ENCODE data around the gene YWHAQ.
"Not testable (repeated sequence)": the region's sequence is repeated elsewhere in the genome, so short reads cannot be mapped to it uniquely, and the experiment has no call there.

The YWHAQ gene

DNA sequence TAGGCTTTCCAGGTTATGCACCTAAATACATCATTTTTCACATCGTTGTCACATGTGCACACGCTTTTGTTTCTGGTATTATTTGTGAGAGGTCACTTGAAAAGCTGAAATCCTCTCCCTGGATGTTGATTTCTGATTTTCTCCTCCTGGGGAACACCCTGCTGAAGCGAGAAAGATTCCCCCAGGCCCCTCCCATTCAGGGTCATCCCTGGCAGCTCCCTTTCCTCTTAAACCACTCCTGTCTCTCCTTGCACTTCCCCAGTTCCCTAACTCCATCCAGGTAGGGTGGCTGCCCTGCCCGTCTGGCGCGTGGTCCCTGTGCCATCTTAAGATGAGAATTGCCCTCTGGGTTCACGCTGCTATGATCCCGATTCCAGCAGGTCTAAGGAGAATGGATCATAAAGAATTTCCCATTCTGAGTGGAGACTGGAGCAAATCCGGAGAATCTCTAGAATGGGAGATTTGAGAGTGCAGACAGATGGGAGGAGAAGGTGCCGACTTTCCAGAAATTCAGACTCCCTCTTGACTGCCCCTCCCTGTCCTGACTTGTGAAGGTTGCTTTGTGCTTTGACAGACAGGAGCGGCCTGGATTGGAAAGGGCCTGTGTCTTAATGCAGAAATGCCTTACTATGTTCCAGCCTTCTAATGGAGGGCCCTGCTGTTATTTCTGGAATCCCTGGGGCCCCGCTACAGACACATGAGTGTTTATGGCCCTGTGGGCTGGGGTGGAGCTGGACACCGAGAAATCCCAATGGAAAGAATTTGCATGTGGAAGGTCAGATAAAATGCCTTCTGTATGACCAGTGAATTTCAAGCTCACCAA, 1.3 kb upstream of the YWHAQ start:
- no peak for DNase-seq (ENCODE audit: low read depth)

DNA sequence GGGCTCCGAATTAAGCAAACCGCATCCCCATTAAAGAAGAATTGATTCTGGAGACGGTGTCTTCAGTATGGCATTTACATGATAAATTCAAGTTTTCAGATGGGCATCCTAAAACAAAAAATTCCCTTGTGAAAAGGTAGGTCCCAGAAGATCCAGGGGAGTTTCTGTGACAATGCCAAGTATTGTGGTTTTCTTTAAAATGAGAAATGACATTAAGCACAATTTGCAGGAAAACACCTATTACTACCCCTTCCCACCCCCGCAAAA, 689 bp upstream of the YWHAQ start:
- no peak for DNase-seq (ENCODE audit: low read depth)

- DNase-seq (ENCODE audit: low read depth): peak; percentile 39
These were observed 571 bp downstream of the YWHAQ start for GRCh38 chr2:9630117-9630735.

GRCh38 chr2:9629222-9630116, 1.3 kb downstream of the YWHAQ start:
- no peak for DNase-seq (ENCODE audit: low read depth)

GRCh38 chr2:9627310-9627709, 3.5 kb downstream of the YWHAQ start:
- peak; percentile 53 for DNase-seq (ENCODE audit: low read depth)

GRCh38 chr2:9623151-9623550, 7.6 kb downstream of the YWHAQ start:
- DNase-seq (ENCODE audit: low read depth): no peak

- not testable (repeated sequence) for DNase-seq (ENCODE audit: low read depth)
These were observed 9.1 kb downstream of the YWHAQ start for GRCh38 chr2:9621655-9622054.

- DNase-seq (ENCODE audit: low read depth): no peak
These were observed 12.4 kb downstream of the YWHAQ start for GRCh38 chr2:9618410-9618809.

DNA sequence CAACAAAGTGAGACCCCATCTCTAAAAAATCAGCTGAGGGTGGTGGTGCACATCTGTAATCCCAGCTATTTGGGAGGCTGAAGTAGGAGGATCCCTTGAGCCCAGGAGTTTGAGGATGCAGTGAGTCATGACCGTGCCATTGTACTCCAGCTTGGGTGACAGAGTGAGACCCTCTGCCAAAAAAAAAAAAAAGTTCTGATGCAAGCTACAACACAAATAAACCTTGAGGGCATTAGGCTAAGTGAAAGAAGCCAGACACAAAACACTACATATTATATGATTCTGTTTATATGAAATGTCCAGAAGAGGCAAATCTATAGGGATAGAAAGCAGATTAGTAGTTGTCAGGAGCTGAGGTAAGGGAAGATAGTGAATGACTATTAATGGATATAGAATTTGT, 13.0 kb downstream of the YWHAQ start:
- DNase-seq (ENCODE audit: low read depth): no peak

DNA sequence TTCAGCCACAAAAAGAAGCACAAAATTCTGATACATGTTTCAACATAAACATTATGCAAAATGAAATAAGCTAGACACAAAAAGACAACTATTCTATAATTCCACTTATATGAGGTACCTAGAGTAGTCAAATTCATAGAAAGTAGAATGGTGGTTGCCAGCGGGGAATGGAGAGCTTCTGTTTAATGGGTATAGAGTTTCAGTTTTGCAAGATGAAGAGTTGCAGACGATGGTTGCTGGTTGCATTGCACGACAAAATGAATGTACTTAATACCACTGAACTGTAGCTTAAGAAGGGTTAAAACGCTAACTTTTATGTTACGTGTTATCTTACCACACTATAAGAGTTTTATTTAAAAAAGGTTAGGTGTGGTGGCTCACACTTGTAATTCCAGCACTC, 13.5 kb downstream of the YWHAQ start:
- DNase-seq (ENCODE audit: low read depth): no peak

GRCh38 chr2:9614562-9614961, 16.2 kb downstream of the YWHAQ start:
- DNase-seq (ENCODE audit: low read depth): no peak

DNA sequence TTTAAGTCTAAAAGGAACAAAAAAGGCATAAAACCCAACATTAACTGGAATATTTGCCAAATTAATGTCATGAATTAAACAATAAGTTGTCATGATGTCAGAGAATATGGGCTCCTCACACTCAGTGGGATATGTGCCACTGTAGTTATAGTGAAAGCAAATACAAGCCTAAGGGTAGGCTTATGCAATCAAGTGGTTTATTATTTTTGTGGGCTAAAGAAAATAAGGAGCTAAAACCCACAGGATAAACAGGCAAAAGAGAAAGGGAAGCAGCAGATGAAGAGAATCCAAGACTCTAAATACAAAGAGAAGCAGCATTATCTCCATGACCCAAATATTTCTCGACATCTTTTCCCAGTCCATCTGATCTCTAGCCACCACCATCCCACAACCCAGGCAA, 17.5 kb downstream of the YWHAQ start:
- no peak for DNase-seq (ENCODE audit: low read depth)

- DNase-seq (ENCODE audit: low read depth): not testable (repeated sequence)
These were observed 19.3 kb downstream of the YWHAQ start for GRCh38 chr2:9611549-9611912.

DNA sequence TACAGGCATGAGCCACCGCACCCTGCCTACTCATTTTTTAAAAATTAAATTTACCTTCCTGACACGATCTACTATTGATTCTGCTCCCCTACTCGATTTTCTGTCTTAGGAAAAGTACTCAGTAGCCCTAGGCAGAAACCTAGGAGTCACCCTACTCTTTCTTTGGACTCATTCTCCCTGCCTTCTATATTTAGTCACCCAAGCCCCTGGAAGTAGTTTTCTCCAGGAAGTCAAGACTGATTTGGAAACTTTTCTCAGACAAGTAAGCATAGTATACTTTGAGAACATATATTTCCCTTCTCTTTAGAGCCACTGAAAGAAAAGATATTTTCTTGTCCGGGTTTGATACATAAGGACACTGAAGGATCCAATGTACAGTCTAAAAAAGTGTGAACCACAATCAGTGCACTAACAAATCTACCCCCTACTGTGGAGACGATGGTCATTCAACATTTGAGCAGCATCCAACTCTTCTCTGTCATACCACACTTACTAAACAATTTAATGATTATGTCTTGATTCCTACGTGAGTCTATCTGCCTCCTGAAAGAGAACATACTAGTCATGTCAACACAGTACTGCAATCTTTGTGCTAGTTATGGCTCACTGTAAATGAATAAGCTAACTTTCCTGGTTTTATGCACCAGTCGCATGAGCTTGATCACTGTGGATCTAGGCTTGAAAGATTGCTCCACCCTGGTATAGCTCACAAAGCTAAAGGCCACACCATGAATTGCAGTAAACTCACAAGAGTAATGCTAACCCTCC, 19.8 kb downstream of the YWHAQ start:
- DNase-seq (ENCODE audit: low read depth): no peak

DNA sequence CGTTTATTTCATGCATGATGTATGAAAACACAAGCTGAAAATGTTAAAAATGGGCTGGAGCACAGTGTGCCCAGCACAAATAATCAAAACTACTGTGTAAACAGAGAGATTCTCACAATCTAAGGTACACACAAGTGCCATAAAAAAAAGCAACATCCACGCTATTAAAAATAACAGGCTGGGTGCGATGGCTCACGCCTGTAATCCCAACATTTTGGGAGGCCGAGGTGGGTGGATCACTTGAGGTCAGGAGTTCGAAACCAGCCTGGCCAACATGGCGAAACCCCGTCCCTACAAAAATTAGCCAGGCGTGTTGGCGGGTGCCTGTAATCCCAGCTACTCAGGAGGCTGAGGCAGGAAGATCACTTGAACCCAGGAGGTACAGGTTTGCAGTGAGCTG, 22.3 kb downstream of the YWHAQ start:
- not testable (repeated sequence) for DNase-seq (ENCODE audit: low read depth)

DNA sequence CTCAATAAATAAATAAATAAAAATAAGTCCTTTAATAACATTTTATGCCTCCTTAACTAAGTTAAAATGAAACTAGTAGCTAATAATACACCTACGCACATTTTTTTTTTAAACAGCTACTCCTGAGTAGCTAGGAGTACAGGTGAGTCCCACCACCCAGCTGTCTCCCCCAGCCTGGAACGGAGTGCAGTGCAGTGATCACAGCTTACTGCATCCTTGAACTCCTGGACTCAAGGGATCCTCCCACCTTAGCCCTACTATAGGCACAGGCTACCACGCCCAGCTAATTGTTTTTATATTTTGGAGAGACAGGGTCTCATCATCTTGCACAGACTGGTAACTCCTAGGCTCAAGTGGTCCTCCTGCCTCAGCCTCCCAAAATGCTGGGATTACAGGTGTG, 28.4 kb downstream of the YWHAQ start:
- DNase-seq (ENCODE audit: low read depth): no peak

DNA sequence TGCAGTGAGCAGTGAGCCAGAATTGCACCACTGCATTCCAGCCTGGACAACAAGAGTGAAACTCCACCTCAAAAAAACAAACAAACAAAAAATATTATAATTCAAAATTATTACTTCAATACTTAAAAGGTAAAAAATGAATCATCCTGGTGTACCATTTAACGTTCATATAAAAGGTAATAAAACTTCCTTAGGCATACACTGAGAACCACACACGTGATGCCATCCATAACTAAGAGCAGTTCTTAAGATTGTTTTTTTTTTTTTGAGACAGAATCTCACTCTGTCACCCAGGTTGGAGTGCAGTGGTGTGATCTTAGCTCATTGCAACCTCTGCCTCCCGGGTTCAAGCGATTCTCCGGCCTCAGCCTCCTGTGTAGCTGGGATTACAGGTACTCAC, 29.4 kb downstream of the YWHAQ start:
- DNase-seq (ENCODE audit: low read depth): no peak

- no peak for DNase-seq (ENCODE audit: low read depth)
These were observed 31.4 kb downstream of the YWHAQ start for GRCh38 chr2:9599430-9599829.

- no peak for DNase-seq (ENCODE audit: low read depth)
These were observed 34.0 kb downstream of the YWHAQ start for GRCh38 chr2:9596621-9597311.

DNA sequence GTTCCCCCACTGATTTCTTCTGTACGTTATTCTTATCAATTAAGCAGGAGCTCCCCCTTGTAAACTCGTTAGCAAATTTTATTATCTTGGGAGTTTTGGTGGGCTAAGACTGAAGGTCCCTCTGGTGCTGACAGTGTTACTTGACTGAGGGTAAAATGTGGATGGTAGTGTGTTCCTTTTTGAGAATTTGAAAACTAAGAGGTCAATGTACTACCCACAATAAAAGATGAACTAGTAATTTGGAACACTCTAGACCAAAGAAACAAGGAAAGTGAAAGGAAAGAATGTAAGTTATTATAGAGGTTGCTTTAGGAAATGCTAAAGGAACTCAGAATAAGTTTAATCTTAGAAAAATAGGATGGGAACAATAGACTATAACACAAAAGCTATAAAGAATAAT, 35.1 kb downstream of the YWHAQ start:
- DNase-seq (ENCODE audit: low read depth): no peak

GRCh38 chr2:9595256-9595655, 35.5 kb downstream of the YWHAQ start:
- DNase-seq (ENCODE audit: low read depth): not testable (repeated sequence)

Measured in CMK (cell line).